B cell (primary cell): ENCODE data around the gene SCAMP1.

ENCODE experiments used
- EZH2 ChIP-seq: IDR thresholded peaks from 2 replicates; pipeline ENCODE4 v1.6.1; 2012; ENCODE audit warnings: borderline replicate concordance, low read depth, mild to moderate bottlenecking, moderate library complexity, low read length; ENCODE audit not compliant: insufficient read depth, poor library complexity, severe bottlenecking
- TF ChIP-seq, protein P1 (sequence below): fragments of 200-600 bp; IDR thresholded peaks from one replicate; pipeline ENCODE4 v1.8.0; 2022; ENCODE audit warnings: antibody characterized with exemption, mild to moderate bottlenecking

DNA sequence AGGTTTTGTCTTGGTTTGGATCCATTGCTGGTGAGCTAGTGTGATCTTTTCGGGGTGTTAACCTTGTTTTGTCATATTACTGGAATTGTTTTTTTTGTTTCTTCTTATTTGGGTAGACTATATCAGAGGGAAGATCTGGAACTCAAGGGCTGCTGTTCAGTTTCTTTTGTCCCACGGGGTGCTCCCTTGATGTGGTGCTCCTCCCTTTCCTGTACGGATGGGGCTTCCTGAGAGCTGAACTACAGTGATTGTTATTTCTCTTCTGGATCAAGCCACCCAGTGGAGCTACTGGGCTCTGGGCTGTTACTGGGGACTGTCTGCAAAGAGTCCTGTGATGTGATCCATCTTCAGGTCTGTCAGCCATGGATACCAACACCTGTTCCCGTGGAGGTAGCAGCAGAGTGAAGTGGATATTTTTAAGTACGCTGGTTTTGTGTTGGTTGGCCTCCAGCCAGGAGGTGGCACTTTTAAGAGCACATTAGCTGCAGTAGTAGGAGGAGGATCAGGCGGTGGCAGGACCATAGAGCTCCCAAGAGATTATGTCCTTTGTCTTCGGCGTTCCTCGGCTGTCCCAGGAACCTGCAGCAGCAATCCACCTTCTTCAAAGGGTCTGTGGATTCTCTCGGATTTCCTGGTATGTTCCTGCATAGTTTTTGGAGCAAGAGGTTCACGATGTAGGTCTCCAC, 27.2 kb downstream of the SCAMP1 start:
- TF ChIP-seq, protein P1, sequence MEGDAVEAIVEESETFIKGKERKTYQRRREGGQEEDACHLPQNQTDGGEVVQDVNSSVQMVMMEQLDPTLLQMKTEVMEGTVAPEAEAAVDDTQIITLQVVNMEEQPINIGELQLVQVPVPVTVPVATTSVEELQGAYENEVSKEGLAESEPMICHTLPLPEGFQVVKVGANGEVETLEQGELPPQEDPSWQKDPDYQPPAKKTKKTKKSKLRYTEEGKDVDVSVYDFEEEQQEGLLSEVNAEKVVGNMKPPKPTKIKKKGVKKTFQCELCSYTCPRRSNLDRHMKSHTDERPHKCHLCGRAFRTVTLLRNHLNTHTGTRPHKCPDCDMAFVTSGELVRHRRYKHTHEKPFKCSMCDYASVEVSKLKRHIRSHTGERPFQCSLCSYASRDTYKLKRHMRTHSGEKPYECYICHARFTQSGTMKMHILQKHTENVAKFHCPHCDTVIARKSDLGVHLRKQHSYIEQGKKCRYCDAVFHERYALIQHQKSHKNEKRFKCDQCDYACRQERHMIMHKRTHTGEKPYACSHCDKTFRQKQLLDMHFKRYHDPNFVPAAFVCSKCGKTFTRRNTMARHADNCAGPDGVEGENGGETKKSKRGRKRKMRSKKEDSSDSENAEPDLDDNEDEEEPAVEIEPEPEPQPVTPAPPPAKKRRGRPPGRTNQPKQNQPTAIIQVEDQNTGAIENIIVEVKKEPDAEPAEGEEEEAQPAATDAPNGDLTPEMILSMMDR: no peak
- no peak for TF ChIP-seq EZH2
